ENCODE data around the gene LIG1. TPM values are rescaled to one million over a fixed set of nuclear protein-coding genes. Genes with fewer than 3 reads are reported as not detected.

LIG1 gene
- total and polyA plus RNA-seq, 9 of the 15 experiments (the other 6 are each of a cell fraction or from before 2014, with no cell fraction given) = 9.6 to 114 (median 71.1) TPM

DNA sequence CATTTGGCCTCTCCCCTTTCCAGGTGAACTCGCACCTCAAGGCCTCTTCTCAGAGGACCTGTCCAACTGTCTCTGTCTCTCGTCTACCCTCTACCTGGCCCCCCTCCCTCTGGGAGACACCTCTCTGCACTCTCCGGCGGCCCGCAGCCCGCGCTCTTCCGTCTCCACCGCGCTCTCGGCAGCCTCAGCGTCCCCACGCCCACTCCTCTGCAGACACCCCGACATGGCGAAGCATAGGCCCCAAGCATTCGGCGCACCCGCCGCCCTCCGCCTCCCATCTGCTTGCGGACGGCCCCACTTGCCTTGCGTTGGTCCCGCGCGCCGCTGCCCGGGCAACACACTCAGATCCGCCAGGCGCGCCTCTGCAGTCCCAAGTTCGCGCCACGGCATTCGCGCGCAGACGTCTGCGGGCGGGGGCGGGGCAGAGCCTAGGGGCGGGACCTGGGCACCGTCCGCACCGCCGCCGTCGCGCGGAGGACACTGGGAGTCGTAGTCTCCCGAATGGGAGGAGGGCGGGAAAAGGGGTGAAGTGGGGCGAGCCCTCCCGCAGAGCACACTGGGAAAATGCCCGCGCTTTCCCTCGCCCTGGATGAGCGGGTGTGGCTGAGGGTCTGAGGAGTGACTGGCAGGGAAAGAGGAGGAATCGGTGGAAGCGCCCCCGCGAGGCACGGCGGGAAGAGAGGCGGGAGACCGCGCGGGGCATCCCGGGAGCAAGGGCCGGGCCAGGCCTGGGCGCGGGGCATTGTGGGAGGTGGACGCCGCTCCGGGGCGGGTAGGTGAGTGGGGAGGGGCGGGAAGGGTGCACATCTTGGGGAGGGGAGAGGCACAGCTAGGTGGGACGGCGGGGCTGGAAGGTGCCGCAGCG is at the start of gene LIG1, which contains the start of gene ZSWIM9 (continued):
- TF ChIP-seq TAF1 (IDR thresholded peaks at IDR 0.05; ENCODE audit: control insufficient read depth, extremely low read depth, insufficient read depth, low read length, severe bottlenecking) = peak; percentile 42
- no peak for TF ChIP-seq ZNF263 (CRISPR knock-in tag; IDR thresholded peaks at IDR 0.05; ENCODE audit: borderline replicate concordance)
- no peak for TF ChIP-seq RBM17 (IDR thresholded peaks at IDR 0.05; ENCODE audit: borderline replicate concordance, low read depth, low read length)
- no peak for TF ChIP-seq NFE2 (IDR thresholded peaks at IDR 0.05; ENCODE audit: low read depth)
- TF ChIP-seq SNIP1 (IDR thresholded peaks at IDR 0.05; ENCODE audit: low read depth) = no peak
- no peak for TF ChIP-seq MAFK (IDR thresholded peaks at IDR 0.05; ENCODE audit: low read length)
- TF ChIP-seq, protein P1, sequence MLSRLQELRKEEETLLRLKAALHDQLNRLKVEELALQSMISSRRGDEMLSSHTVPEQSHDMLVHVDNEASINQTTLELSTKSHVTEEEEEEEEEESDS (CRISPR knock-in tag; IDR thresholded peaks at IDR 0.05) = no peak
- TF ChIP-seq FOXM1 (IDR thresholded peaks at IDR 0.05; ENCODE audit: low read depth) = no peak
- no peak for TF ChIP-seq FOXM1 (CRISPR knock-in tag; IDR thresholded peaks at IDR 0.05; ENCODE audit: low read depth)
- no peak for TF ChIP-seq SP2 (IDR thresholded peaks at IDR 0.05; ENCODE audit: extremely low read depth, low read depth, low read length, poor library complexity, severe bottlenecking)
- 0 out of 2 replicates have a peak, but pooled peaks have one; percentile 33 for TF ChIP-seq ELF4 (CRISPR knock-in tag; IDR thresholded peaks at IDR 0.05)
- no peak for TF ChIP-seq RHOXF2B (CRISPR knock-in tag; conservative IDR thresholded peaks at IDR 0.05)
- TF ChIP-seq, protein P2, sequence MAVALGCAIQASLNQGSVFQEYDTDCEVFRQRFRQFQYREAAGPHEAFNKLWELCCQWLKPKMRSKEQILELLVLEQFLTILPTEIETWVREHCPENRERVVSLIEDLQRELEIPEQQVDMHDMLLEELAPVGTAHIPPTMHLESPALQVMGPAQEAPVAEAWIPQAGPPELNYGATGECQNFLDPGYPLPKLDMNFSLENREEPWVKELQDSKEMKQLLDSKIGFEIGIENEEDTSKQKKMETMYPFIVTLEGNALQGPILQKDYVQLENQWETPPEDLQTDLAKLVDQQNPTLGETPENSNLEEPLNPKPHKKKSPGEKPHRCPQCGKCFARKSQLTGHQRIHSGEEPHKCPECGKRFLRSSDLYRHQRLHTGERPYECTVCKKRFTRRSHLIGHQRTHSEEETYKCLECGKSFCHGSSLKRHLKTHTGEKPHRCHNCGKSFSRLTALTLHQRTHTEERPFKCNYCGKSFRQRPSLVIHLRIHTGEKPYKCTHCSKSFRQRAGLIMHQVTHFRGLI (CRISPR knock-in tag; IDR thresholded peaks at IDR 0.05) = no peak
- no peak for TF ChIP-seq ZNF311 (CRISPR knock-in tag; IDR thresholded peaks at IDR 0.05)
- TF ChIP-seq, protein P3, sequence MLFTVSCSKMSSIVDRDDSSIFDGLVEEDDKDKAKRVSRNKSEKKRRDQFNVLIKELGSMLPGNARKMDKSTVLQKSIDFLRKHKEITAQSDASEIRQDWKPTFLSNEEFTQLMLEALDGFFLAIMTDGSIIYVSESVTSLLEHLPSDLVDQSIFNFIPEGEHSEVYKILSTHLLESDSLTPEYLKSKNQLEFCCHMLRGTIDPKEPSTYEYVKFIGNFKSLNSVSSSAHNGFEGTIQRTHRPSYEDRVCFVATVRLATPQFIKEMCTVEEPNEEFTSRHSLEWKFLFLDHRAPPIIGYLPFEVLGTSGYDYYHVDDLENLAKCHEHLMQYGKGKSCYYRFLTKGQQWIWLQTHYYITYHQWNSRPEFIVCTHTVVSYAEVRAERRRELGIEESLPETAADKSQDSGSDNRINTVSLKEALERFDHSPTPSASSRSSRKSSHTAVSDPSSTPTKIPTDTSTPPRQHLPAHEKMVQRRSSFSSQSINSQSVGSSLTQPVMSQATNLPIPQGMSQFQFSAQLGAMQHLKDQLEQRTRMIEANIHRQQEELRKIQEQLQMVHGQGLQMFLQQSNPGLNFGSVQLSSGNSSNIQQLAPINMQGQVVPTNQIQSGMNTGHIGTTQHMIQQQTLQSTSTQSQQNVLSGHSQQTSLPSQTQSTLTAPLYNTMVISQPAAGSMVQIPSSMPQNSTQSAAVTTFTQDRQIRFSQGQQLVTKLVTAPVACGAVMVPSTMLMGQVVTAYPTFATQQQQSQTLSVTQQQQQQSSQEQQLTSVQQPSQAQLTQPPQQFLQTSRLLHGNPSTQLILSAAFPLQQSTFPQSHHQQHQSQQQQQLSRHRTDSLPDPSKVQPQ (CRISPR knock-in tag; IDR thresholded peaks at IDR 0.05; ENCODE audit: borderline replicate concordance) = no peak
- 0 out of 2 replicates have a peak, but pooled peaks have one; percentile 22 for TF ChIP-seq NCOR1 (IDR thresholded peaks at IDR 0.05)
- TF ChIP-seq ZNF445 (CRISPR knock-in tag; IDR thresholded peaks at IDR 0.05; ENCODE audit: low read depth) = no peak; the same call in 1 of the 2 replicates
- TF ChIP-seq GABPB1 (CRISPR knock-in tag; IDR thresholded peaks at IDR 0.05) = peak; percentile 73
- TF ChIP-seq, protein P4, sequence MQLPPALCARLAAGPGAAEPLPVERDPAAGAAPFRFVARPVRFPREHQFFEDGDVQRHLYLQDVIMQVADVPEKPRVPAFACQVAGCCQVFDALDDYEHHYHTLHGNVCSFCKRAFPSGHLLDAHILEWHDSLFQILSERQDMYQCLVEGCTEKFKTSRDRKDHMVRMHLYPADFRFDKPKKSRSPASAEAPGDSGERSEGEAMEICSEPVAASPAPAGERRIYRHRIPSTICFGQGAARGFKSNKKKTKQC (CRISPR knock-in tag; IDR thresholded peaks at IDR 0.05) = peak; percentile 97
- peak; percentile 90 to 91 for TF ChIP-seq NRF1 (conservative IDR thresholded peaks at IDR 0.05 in 1 of 2, IDR thresholded peaks at IDR 0.05 in 1 of 2)
- TF ChIP-seq BCOR (IDR thresholded peaks at IDR 0.05) = no peak
- TF ChIP-seq ZNF274 (IDR thresholded peaks at IDR 0.05; ENCODE audit: borderline replicate concordance, low read depth, low read length) = no peak
- TF ChIP-seq NCOA6 (IDR thresholded peaks at IDR 0.05) = peak; percentile 80
- TF ChIP-seq TBP (optimal IDR thresholded peaks at IDR 0.05; ENCODE audit: low read depth, low read length) = peak; percentile 42
- no peak for TF ChIP-seq TGIF2 (CRISPR knock-in tag; IDR thresholded peaks at IDR 0.05)

Measured in K562 (cell line).